ENCODE data around the gene SPATA24.

DNA sequence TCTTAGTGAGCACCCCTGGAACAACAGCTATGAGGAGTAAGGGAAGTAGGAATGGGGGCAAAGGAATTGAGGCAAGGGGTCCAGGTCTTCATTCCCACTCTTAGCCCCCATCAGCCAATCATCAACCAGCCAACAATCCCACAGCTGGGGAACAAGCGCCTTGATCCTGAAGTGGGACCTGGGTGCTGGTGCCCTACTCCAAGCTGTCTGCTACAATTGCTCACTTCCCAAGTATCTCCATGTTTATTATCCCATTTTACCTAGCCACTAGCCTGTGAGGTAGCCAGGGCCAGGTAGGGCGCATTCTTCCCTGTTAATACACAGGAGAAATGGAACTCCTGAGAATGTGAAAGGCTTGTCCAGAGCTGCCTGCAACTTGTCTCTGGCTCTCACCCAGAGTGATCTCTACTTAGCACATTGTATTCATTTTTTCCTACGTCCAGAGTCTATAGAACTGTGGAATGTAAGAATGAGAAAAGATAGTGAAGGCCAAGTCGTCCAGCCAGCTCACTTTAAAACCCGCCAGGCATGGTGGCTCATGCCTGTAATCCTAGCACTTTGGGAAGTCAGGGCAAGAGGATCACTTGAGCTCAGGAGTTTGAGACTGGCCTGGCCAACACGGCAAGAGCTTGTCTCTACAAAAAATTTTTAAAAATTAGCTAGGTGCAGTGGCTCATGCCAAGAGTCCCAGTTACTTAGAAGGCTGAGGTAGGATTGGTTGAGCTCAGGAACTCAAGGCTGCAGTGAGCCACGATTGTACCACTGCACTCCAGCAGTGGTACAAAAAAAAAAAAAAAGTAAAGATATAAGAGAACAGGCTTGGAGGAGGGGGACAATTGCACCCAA lies 41.7 kb upstream of the SPATA24 start:
- TF ChIP-seq FOXM1 (IDR thresholded peaks at IDR 0.05; ENCODE audit: borderline replicate concordance) (no peak), ARNT (IDR thresholded peaks at IDR 0.05) (no peak)
